ENCODE results near the gene MT1X.

DNA sequence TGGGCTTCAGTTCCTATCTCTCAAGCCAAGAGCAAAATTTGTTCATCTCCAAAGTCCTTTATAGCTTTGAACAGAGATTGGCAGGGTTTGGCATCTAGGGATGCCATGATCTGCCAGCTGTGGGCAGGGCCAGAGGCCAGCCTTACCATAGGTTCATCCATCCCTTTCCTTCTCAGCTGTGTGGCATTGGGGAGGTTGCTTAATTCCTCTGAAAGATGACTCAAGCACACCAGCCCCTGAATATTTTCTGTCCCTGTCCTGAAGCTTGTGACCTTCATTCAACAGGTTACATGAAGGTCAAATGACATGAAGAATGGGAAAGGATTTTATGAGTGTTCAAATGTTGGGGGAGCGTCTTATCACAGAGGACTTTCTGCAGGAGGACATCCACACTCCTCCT lies 17.8 kb upstream of the MT1X start:
- no peak for TF ChIP-seq POLR2A (IDR thresholded peaks at IDR 0.05)
- TF ChIP-seq, protein P1, sequence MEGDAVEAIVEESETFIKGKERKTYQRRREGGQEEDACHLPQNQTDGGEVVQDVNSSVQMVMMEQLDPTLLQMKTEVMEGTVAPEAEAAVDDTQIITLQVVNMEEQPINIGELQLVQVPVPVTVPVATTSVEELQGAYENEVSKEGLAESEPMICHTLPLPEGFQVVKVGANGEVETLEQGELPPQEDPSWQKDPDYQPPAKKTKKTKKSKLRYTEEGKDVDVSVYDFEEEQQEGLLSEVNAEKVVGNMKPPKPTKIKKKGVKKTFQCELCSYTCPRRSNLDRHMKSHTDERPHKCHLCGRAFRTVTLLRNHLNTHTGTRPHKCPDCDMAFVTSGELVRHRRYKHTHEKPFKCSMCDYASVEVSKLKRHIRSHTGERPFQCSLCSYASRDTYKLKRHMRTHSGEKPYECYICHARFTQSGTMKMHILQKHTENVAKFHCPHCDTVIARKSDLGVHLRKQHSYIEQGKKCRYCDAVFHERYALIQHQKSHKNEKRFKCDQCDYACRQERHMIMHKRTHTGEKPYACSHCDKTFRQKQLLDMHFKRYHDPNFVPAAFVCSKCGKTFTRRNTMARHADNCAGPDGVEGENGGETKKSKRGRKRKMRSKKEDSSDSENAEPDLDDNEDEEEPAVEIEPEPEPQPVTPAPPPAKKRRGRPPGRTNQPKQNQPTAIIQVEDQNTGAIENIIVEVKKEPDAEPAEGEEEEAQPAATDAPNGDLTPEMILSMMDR (IDR thresholded peaks at IDR 0.05): no peak

All from thyroid gland (tissue), 4 donors.